ENCODE results near the gene ATP6V0E2.
"Not testable (repeated sequence)": the region's sequence is repeated elsewhere in the genome, so short reads cannot be mapped to it uniquely, and the experiment has no call there.

Gene ATP6V0E2

DNA sequence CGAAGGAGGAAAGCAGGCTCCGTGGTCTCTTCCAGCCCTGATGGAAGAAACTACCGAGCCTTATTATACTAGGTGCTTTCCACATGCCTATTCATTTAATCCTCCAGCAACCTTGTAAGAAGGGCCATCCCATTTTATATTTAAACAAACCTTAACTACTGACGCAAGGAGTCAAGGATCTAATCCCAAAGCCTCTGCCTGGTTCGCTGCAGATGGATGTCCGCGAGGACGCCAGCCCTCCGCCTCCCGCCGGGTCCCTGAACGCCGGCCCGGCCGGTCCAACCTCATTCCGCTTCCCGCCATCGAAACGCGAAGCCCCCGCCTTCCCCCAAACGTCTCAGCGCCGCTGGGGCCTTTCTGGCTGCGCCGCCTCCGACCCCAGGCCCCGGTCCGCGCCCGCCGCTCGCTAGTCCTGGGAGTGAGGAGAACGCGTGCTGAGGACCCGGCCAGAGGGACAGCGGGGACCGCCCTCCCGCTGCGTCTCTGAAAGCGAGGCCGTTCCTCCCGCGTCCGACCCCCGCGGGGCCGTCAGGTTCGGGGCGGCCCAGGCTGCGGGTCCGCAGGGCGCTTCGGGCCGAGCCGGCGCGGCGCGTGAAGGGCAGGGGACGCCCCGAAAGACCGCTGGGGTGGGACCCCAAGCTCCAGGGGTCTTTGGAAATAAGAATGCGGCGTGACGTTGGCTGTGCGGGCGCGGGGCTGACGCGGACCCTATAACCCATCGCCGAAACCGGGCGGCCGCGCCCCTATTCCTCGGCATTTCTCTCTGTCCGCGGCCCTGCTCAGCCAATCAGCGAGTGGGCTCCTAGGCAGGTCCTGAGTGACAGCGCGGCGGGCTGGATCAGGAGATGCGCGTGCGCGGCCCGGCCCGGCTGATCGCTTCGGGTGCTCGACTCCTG is at the start of gene ATP6V0E2:
TSS of gene ATP6V0E2 (plus strand) at position 896 of the 896 bp plus-strand sequence. CDS start 97 bp downstream, outside the sequence.
- DNase-seq (ENCODE audit: low spot score): peak; percentile 100

DNA sequence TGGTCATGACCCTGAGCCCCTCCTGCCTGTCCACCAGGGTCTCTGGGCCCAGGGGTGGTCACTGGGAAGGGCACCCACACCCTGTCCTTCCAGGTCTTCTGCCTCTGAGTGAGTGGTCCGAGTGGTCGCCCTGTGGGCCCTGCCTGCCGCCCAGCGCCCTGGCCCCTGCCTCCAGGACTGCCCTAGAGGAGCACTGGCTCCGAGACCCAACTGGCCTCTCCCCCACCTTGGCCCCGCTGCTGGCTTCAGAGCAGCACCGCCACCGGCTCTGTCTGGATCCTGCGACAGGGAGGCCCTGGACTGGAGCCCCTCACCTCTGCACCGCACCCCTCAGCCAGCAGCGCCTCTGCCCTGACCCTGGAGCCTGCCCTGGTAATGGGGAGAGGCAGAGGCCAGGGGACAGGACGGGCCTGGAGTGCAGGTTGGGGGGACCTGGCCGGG is 49.4 kb upstream of the ATP6V0E2 start:
- no peak for DNase-seq (ENCODE audit: low spot score)

DNA sequence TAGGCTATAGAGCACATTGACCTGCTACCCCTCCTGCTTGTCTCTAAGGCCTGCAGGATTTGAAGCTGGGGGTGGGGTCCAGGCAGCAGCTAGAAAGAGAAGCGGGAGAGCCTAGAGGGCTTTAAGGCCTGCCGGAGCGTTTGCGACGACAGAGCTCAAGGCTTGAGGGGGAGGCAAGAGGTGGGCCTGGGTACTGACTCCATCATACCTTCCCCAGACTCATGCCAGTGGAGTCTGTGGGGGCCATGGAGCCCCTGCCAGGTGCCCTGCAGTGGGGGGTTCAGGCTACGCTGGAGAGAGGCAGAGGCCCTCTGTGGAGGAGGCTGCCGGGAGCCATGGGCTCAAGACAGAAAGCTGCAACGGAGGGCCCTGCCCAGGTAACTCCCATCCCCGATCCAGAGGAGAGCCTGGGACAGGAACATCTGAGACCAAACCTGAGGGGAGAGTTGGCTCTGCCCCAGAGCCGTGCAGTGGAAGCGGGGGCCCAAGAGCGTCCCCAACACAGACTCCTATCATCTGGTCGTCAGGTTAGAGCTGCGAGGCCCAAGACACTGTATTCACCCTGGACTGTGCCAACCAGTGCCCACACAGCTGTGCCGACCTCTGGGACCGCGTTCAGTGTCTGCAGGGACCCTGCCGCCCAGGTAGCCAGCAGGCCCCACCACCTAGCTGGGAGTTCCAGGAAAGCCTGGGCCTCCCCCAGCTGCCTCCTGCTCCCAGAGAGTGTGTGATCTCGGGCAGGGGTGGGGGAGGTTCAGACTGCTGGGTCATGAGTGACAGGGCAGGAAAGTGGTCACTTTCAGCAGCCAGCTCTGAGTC is 48.8 kb upstream of the ATP6V0E2 start:
- no peak for DNase-seq (ENCODE audit: low spot score)

DNA sequence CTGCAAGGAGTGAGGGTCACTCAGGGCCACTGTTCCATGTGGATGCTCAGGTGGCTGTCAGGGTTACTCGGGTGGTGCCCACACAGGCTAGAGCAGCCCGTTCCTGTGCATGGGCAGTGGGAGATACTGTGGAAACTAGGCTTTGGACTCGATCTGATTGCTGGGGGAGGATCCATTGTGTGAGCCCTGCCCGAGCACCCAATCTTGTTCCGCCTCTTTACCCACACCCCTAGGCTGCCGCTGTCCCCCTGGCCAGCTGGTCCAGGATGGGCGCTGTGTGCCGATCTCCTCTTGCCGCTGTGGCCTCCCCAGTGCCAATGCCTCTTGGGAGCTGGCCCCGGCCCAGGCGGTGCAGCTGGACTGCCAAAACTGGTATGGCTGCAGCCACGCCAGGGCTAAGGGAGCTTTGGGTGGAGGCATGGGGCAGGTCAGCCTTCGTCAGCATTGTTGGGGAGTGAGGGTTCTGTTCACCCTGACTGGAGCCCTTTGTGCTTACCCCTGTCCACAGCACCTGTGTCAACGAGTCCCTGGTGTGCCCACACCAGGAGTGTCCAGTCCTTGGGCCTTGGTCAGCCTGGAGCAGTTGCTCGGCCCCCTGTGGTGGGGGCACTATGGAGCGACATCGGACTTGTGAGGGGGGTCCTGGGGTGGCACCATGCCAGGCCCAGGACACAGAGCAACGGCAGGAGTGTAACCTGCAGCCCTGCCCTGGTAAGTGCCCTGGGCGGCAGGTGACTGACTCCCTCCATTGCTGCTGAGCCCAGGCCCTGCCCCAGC is 48.0 kb upstream of the ATP6V0E2 start:
- DNase-seq (ENCODE audit: low spot score): no peak

DNA sequence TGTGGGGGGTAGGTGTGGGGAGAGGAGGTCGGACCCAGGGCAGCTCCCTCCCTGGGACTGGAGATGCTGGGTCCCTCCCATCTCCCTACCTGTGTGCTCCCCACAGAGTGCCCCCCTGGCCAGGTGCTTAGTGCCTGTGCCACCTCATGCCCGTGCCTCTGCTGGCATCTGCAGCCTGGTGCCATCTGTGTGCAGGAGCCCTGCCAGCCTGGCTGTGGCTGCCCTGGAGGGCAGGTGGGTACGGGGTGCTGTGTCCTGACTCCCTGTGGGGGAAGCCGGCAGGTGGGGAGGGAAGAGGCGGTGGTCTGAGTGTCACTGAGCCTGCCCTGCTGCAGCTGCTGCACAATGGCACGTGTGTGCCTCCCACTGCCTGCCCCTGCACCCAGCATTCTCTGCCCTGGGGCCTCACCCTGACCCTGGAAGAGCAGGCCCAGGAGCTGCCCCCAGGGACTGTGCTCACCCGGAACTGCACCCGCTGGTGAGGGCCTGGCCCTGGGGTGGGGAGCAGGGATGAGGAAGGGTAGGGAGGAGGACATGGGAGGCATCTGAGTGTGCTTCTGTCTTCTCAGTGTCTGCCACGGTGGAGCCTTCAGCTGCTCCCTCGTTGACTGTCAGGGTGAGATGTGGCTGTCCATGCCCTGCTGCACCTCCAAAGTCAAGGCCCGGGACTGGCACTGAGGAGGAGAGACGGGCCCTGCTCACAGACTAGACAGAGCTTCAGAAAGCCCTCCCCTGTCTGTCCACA is 47.3 kb upstream of the ATP6V0E2 start:
- no peak for DNase-seq (ENCODE audit: low spot score)

DNA sequence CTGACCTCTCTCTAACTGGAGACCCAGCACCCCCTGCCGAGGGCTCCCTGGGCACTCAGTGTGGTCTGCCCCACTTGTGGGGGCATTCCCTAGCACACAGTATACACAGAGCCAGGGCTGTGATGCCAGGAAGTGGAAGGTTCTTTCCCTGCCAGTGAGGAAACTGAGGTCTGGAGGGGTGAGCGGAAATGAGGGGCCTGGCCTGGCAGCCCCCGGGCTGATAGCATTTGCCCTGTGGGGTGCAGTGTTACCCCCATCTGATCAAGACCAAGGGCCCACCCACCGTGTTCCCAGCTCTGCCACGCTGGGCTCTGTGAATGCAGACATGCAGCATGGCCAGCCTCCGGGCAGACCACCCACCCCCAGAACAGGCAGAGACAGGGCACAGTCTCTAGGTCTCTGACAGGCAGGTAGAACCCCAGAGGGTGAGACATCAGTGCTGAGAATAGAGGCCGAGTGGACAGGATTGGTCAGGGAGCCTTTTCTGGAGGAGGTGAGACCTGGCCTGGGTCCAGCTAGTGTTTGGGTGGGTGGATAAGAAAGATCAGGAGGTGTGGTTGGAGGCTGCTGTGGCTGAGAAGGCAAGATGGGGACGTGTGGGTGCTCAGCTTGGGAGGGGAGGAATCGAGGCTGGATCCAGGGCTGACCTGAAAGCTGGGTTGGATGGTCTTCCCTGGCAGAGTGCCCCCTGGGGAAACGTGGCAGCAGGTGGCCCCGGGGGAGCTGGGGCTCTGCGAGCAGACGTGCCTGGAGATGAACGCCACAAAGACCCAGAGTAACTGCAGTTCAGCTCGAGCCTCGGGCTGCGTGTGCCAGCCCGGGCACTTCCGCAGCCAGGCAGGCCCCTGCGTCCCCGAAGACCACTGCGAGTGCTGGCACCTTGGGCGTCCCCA is 46.4 kb upstream of the ATP6V0E2 start:
- no peak for DNase-seq (ENCODE audit: low spot score)

DNA sequence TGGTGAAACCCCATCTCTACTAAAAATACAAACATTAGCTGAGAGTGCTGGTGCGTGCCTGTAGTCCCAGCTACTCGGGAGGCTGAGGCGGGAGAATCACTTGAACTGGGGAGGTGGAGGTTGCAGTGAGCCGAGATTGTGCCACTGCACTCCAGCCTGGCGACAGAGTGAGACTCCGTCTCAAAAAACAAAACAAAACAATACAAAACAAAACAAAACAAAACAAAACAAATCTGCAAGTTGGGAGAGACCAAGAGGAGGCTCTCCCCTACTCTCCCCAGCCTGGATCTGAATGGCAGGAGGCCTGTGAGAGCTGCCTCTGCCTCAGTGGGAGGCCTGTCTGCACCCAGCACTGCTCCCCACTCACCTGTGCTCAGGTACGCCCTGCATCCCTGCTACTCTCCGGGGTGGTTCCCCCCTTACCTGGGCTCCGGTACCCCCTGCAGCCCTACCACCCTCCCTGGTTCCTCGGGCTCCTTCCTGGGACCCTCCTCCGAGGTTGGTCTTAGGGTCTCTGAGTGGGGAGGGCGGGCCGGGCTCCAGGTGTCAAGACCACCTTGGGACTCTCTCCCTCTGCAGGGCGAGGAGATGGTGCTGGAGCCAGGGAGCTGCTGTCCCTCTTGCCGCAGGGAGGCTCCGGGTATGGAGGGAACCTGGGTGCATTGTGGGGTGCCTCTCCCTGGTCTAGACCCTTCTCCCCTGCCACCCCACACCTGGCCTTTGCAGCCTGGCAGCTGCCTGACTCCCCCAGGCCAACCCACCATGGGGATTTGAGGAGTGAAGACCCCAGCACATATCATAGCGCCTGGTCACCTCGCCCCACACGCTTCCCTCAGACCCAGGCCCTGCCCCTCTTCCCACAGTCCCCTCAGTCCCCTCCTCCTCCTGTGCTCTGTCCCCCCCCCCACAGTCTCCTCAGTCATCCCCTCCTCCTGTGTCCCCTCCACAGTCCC is 45.1 kb upstream of the ATP6V0E2 start:
- DNase-seq (ENCODE audit: low spot score): no peak

DNA sequence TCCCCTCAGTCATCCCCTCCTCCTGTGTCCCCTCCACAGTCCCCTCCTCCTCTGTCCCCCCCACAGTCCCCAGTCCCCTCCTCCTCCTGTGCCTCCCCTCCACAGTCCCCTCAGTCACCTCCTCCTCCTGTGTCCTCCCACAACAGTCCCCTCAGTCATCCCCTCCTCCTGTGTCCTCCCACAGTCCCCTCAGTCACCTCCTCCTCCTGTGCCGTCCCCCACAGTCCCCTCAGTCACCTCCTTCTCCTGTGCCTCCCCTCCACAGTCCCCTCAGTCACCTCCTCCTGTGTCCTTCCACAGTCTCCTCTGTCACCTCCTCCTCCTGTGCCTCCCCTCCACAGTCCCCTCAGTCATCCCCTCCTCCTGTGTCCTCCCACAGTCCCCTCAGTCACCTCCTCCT is 43.2 kb upstream of the ATP6V0E2 start:
- not testable (repeated sequence) for DNase-seq (ENCODE audit: low spot score)

DNA sequence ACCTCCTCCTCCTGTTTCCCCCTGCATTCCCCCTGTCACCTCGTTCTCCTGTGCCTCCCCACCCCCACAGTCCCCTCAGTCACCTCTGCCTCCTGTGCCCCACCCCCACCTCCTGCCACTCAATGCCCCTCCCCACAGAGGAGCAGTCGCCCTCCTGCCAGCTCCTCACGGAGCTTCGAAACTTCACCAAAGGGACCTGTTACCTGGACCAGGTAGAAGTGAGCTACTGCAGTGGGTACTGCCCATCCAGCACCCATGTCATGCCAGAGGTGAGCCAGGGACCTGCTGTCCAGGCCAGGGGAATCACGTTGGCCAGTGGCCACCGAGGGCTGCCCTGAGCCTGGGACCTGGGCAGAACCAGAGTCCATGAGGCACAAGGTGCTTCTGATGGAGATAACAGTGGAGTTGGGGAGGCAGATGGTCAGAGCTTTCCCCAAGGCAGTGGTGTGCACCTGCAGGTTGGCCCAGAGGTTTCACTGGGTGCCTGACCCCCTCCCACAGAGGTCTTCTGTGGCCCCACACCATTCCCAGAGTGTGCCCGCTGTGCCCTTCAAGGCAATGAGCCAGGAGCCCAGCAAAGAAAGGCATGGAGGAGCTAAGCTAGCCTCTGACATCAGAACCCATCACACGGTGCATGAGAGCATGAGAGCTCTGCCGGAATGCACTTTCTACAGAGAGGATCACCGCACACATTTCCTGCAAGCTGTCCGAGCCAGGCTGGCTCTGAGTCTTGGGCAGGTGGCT is 42.6 kb upstream of the ATP6V0E2 start:
- no peak for DNase-seq (ENCODE audit: low spot score)

DNA sequence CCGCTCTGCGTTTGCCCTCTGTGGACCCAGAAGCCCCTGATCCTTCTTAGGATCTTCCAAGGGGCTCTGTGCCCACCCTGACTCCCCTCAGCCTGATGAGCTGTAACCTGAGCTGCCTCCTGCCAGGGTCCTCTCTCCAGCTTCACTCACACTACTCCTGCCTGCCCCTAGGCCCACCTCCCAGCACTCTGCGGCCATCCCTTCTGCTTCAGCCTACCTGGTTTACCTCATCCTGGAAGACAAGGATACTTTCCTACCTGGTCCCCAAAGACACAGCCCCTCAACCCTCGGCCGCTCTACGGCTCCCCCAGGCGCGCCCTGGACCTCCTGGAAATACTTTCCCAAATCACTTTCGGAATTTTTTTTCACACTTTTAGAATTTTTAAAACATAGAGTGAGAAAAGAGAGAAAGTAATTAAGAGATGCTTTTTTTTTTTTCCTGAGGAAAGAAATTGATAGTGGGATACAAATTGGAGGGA is 42.0 kb upstream of the ATP6V0E2 start:
- DNase-seq (ENCODE audit: low spot score): no peak

DNA sequence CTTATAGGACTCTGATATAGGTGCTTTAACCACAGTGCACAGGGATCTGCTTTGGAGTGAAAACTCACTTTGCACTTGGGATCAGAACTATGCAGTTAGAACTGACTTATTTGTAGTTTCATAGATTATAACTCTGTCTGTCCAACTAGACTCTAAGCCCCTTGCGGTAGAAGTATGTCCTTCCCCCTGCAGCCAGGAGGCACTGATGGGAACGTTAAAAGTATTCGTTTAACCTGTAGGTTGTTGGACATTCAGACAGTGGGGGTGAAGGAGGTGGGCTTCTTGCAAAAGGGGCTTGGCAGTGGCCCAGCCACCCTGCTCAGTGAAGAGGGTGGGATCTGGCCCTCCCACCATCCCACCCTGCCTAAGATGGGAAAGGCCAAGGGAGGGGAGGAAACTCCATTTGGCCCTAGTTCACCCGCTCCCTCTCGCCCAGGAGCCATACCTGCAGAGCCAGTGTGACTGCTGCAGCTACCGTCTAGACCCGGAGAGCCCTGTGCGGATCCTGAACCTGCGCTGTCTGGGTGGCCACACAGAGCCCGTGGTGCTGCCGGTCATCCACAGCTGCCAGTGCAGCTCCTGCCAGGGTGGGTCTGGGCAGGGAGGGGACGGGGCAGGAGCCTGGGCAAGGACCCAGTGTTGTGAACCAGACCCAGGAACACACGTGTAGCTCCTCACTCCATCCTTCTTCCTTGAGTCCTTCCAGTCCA is 41.3 kb upstream of the ATP6V0E2 start:
- DNase-seq (ENCODE audit: low spot score): no peak

DNA sequence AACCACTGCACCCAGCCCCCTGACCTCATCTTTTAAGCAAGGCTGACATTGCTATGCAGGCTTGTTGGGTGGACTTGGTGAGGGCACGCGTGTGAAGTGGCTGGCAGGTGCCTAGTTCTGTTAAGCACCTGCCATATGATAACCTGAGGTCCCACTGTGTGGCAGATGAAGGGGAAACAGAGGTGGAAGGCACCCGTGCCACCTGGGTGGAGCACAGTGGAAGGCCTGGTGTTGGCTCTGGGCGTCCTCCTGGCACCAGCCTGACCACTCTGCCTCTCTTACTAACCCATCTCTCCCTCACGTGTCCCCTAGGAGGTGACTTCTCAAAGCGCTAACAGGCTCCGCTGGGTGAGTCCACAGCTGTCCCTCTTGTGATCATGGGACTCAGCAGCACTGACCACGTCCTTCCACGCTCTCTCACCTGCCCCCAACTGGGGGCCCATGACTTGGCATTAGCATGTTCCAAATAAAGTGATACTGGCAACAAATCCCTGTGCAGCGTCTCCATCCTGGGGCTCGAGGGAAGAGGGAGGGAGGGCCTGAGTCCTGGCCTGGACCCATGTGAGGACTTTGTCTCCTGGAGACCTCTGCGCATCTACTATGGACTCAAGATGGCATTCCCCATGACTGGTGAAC is 40.2 kb upstream of the ATP6V0E2 start:
- no peak for DNase-seq (ENCODE audit: low spot score)

DNA sequence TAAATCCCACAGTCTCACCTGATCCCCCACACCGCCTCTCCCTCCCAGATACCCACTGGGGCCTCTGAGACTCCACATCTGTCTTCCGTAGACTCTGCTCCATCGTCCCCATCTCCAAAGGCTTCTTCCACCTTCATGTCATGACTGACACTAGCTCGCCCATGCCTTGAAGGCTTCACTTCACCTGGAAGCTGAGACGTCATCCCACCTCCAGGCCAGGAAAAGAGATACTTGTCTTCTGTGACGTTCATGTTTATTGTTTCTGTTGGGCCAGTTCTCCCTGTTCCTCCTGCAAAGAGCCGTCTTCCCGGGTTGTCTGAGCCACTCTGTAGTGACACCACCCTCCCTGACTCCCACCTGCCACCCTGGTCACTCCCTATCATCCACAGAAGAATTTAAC is 39.2 kb upstream of the ATP6V0E2 start:
- no peak for DNase-seq (ENCODE audit: low spot score)

DNA sequence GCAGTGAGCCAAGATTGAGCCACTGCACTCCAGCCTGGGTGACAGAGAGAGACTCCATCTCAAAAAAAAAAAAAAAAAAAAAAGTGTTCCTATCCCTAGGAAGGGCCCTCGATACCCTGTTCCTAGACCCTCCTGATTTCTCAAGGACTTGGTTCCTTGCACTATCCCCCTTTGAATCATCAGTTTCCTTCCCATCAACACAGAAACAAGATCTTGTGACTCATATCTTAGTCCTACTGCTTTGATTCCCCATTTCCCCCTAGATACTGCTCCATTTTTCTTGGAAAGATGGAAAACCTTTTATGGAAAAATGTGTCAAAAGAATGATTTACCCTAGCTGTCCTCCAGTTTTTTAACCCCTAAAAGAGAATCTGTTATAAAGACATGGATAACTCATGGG is 37.3 kb upstream of the ATP6V0E2 start:
- no peak for DNase-seq (ENCODE audit: low spot score)

DNA sequence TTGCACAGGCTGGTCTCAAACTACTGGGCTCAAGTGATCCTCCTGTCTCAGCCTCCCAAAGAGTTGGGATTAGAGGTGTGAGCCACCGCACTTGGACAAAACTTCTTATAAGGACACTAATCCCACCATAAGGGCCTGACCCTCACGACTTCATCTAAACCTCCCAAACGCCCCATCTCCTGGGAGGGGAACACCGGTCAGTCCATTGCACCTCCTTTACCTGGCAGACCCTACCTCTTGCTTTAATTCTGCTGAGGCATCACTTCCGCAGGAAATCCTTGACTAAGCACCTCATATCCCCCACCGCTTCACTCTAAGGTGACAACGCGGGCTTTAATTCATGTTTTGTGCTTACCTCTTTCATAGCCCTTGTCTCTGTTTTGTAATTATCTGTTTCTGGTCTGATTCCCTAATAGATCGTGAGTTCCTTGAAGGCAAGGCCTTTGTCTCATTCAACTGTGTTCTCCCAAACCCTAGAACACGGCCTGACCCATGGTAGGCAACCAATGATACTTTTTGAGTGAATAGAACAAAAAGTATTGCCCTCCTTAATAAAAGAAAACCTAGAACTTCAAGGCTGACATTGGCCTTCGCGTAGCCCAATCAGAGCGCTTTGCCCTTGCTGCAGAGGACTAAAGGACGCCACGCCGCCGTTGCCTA is 36.1 kb upstream of the ATP6V0E2 start:
- no peak for DNase-seq (ENCODE audit: low spot score)

DNA sequence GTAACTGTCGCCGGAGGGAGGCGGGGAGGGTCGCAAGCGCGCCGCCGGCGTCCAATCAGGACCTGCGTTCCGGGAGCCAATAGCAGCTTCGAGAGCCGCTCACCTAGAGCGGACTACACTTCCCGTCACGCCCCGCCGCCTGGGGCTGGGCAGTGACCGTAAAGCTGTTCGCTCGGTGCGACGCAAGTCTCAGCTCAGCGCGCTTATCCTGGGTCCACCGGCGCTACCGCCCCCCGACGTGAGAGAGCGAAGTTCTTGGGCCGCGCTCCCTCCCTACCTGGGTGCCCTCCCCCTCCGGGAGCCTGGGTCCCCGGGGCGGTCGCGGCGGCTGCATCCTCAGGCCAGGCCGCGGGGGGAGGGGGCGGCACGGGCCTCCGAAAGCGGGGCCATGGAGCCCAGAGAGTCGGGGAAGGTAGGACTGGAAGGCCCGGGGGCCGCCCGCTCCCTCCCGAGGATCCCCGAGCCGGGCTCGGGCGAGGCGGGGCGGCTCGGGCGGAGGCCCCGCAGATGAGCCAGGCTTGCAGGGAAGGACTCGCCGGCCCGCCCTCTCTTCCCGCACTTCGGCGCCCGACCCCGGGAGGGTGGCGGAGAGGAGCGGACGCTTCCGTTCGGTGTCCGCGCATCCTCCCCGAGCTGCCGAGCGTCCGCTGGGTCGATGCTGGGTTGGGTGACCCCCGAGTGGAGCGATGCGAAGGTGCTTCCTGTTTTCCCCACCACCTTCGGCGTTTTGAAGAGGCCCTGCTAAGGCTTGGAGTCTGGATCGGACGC is 35.4 kb upstream of the ATP6V0E2 start, which contains the start of gene ZNF862:
TSS of gene ZNF862 (plus strand) at position 152 of the 768 bp plus-strand sequence. CDS start at position 389, 237 bp downstream.
- DNase-seq (ENCODE audit: low spot score): peak; percentile 100

All from hepatic stellate cell (primary cell).